NCI-H2227 (cell line): Measurements from ENCODE around the gene DSG4.

Experiments used
- DNase-seq: peaks from one replicate; lab custom pipeline; 2025; ENCODE audit not compliant: unreplicated experiment; lab: John Stamatoyannopoulos, UW

Gene DSG4

GRCh38 chr18:31444142-31444541, 67.6 kb downstream of the DSG4 start:
- DNase-seq, result no peak

DNA sequence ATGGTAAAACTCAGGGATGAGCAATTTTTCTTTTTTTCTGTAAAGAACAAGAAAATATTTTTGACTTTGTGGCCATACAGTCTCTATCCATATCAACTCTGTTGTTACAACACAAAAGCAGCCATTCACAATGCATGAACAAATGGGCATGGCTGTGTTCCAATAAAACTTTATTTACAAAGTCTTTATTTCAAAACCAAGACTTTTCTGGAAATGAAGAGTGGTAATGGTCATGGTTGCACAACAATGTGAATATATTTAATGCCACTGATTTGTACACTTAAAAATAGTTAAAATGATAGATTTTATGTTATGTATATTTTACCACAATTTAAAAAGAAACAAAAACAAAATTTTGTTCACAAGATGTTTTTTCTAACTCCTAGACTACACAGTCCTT, 69.3 kb downstream of the DSG4 start:
- DNase-seq, result no peak

DNA sequence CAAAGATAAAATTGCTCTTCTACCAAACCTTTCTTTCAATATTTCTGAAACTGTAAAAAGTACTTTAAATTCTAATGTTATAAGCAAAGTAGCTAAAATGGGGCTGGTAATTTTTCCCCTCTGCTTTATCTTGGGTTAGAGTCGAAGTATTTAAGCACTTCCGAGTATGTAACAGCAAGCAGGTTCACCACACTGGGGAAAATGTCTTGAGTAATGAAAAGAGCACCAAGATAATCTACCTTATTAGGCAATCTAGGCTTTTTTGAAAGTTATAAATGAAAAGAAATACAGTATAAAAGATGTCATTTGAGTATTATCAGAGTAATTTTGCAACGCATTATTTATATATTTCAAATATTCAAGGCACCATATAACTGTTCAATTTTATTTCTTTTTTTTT, 70.3 kb downstream of the DSG4 start:
- no peak for DNase-seq

GRCh38 chr18:31447530-31448191, 71.1 kb downstream of the DSG4 start, which contains the start of gene DSG3:
Gene DSG3, plus strand, starts transcription at chr18:31447741. Its CDS starts 137 bp downstream, at chr18:31447878.
- no peak for DNase-seq

GRCh38 chr18:31450409-31450808, 73.8 kb downstream of the DSG4 start:
- no peak for DNase-seq

DNA sequence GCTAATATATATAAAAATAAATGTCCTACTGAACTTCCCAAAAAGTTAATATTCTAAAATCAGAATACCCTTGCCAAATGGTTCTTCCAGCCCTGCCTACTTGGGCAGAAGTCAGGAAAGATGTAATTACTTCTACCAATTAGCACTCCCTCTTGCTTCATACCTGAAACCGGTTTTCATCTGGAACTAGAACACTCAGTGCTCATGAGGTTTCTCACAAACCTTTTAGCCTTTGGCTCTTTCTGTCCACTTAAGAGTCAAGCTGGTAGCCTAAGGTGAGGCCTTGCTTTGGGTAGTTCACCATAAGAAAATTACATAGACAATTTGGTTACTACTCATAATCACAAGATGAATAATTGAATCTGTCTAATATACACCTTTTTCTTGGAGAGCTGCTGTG, 75.0 kb downstream of the DSG4 start:
- no peak for DNase-seq

DNA sequence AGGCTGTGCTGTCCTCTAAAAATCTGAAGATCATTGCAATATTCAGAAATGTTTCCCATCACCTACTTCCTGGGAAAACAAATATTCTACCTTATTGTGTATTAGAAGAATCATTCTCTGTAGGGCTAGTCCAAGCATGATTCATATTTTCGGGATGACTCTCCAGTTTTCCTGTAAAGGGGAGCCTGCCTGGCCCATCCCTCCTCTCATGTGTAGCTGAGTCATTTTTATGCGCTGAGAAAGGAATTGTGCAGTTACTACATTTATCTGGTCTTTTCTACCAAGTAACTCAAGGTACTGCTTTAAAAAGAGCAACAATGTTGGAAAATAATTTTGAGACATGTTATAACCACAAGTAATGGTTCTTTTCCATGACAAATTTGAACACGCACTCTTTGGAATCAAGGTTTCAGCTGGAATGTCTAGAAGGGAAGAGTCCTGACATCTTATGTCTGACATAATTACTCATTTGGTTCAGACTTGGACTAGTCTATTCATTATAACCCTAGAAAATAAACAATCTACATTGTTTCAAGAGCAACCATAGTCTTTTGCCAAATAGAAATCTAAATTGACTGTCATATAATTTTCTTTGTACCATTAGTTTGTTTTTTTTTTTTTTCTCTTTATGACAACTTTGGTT, 77.6 kb downstream of the DSG4 start:
- no peak for DNase-seq
